HCT116 (cell line): Measurements from ENCODE around the gene RSRC1. TPM values are rescaled to one million over a fixed set of nuclear protein-coding genes. Genes with fewer than 3 reads are reported as not detected.

Experiments
- ATAC-seq: fragments of 200-7000 bp; cut with Tn5 transposase; 2 replicates; pipeline ENCODE4 v1.9.1; 2020; ENCODE audit warnings: mild to moderate bottlenecking, moderate library complexity
- BruUV-seq: library from RNA; stranded (reverse); fragments of 400-500 nt; replicated peaks from 2 replicates; lab custom pipeline; 2021; lab: Mats Ljungman, UMichigan
- CTCF ChIA-PET: fragments of 300-600 bp; sonication (Branson Sonifier 250); formaldehyde crosslinking; loops from one replicate; lab custom pipeline; 2021; ENCODE audit warnings: antibody characterized with exemption; lab: Charles Lee
- POLR2A ChIA-PET: fragments of 300-600, 350-600 bp; sonication (Branson Sonifier 250); formaldehyde crosslinking; loops from one replicate; lab custom pipeline; 2021; ENCODE audit warnings: antibody characterized with exemption; lab: Charles Lee
- RAD21 ChIA-PET, 2 experiments: fragments of 300-600 bp; sonication (Branson Sonifier 250); formaldehyde crosslinking; loops; one replicate each; lab custom pipeline; 2023; ENCODE audit warnings: low total read pairs in 2 of 2; ENCODE audit not compliant: uncharacterized antibody in 2 of 2, unreplicated experiment in 2 of 2, low non-redundant PET in 1 of 2; lab: Charles Lee
- DNase-seq: peaks from one replicate; pipeline ENCODE4 v3.0.0-alpha.2; 2010; ENCODE audit warnings: low read depth, low spot score
- H2AFZ ChIP-seq: fragments of 200-600 bp; shearing (Covaris generic), sonication (generic); 2 replicates; pipeline ENCODE4 v1.6.1; 2017; ENCODE audit warnings: low read depth, mixed run types, mixed read lengths, antibody characterized with exemption, low read length; ENCODE audit not compliant: poor library complexity, severe bottlenecking
- H3K27ac ChIP-seq: 2 replicates; pipeline ENCODE4 v1.5.1; 2012; ENCODE audit warnings: low read depth, low read length
- H3K27me3 ChIP-seq: fragments of 200-600 bp; sonication (generic); 2 replicates; pipeline ENCODE4 v1.6.1; 2016; ENCODE audit warnings: mixed run types, low read length, mixed read lengths; ENCODE audit not compliant: insufficient read depth
- H3K36me3 ChIP-seq, 2 experiments: fragments of 200-500 bp in 1 of 2; fragments of 200-600 bp in 1 of 2; sonication (Bioruptor generic) in 1 of 2; sonication (generic) in 1 of 2; 2 replicates each; pipeline versions ENCODE4 v1.5.1 to v1.6.1; 2014 to 2016; ENCODE audit warnings: low read length in 2 of 2, inconsistent platforms in 1 of 2, mixed read lengths in 1 of 2, mixed run types in 1 of 2; ENCODE audit not compliant: insufficient read depth in 2 of 2, control insufficient read depth in 1 of 2
- H3K4me1 ChIP-seq, 2 experiments: fragments of 200-600 bp in 1 of 2; sonication (generic) in 1 of 2; 2 replicates each; pipeline versions ENCODE4 v1.5.1 to v1.6.1; 2012 to 2017; ENCODE audit warnings: low read length in 2 of 2, inconsistent platforms in 1 of 2, mild to moderate bottlenecking in 1 of 2, mixed read lengths in 1 of 2, mixed run types in 1 of 2, moderate library complexity in 1 of 2; ENCODE audit not compliant: insufficient read depth in 2 of 2, control insufficient read depth in 1 of 2
- H3K4me2 ChIP-seq: fragments of 200-600 bp; sonication (generic); 2 replicates; pipeline ENCODE4 v1.6.1; 2017; ENCODE audit warnings: mixed run types, low read length, mixed read lengths
- H3K4me3 ChIP-seq, 2 experiments: fragments of 200-600 bp in 1 of 2; sonication (generic) in 1 of 2; replicated peaks in 1 of 2; 2 replicates each; pipeline ENCODE4 v1.5.1; 2011 to 2016; ENCODE audit warnings: low read length in 2 of 2, control low read depth in 1 of 2, low read depth in 1 of 2, mild to moderate bottlenecking in 1 of 2, mixed read lengths in 1 of 2, mixed run types in 1 of 2
- H3K79me2 ChIP-seq: fragments of 200-600 bp; sonication (generic); 2 replicates; pipeline ENCODE4 v1.6.1; 2017; ENCODE audit warnings: mild to moderate bottlenecking, mixed run types, low read length, moderate library complexity, mixed read lengths; ENCODE audit not compliant: insufficient read depth
- H3K9ac ChIP-seq: fragments of 200-600 bp; sonication (generic); 2 replicates; pipeline ENCODE4 v1.6.1; 2016; ENCODE audit warnings: low read length, mixed read lengths
- H3K9me2 ChIP-seq: fragments of 200-600 bp; sonication (generic), shearing (Covaris generic); 2 replicates; pipeline ENCODE4 v1.6.1; 2017; ENCODE audit warnings: mixed run types, mild to moderate bottlenecking, moderate library complexity; ENCODE audit not compliant: insufficient read depth
- H3K9me3 ChIP-seq, 2 experiments: fragments of 200-500 bp in 1 of 2; fragments of 200-600 bp in 1 of 2; sonication (Bioruptor generic) in 1 of 2; sonication (generic) in 1 of 2; 2 replicates each; pipeline ENCODE4 v1.6.1; 2014 to 2017; ENCODE audit warnings: low read length in 2 of 2, mixed read lengths in 2 of 2, inconsistent platforms in 1 of 2, low read depth in 1 of 2, mild to moderate bottlenecking in 1 of 2, mixed run types in 1 of 2, moderate library complexity in 1 of 2; ENCODE audit not compliant: control insufficient read depth in 1 of 2, insufficient read depth in 1 of 2
- H4K20me1 ChIP-seq: fragments of 200-600 bp; sonication (generic), shearing (Covaris generic); 2 replicates; pipeline ENCODE4 v1.6.1; 2017; ENCODE audit warnings: mixed run types, mild to moderate bottlenecking, moderate library complexity; ENCODE audit not compliant: insufficient read depth
- CEBPB ChIP-seq: IDR thresholded peaks from 2 replicates; pipeline ENCODE4 v1.6.1; 2012; ENCODE audit warnings: low read depth
- ELF1 ChIP-seq: IDR thresholded peaks from 2 replicates; pipeline ENCODE4 v1.6.1; 2012; ENCODE audit warnings: low read depth, borderline replicate concordance
- FOSL1 ChIP-seq: IDR thresholded peaks from 2 replicates; pipeline ENCODE4 v1.6.1; 2012; ENCODE audit warnings: low read depth
- POLR2AphosphoS5 ChIP-seq: IDR thresholded peaks from 2 replicates; pipeline ENCODE4 v1.6.1; 2011; ENCODE audit warnings: mild to moderate bottlenecking, low read depth, low read length, moderate library complexity
- REST ChIP-seq: IDR thresholded peaks from 2 replicates; pipeline ENCODE4 v1.6.1; 2012; ENCODE audit warnings: low read depth
- SIN3A ChIP-seq: IDR thresholded peaks from 2 replicates; pipeline ENCODE4 v1.6.1; 2012; ENCODE audit warnings: low read depth
- SP1 ChIP-seq: IDR thresholded peaks from 2 replicates; pipeline ENCODE4 v1.6.1; 2012; ENCODE audit warnings: low read depth
- TCF7L2 ChIP-seq: IDR thresholded peaks from 2 replicates; pipeline ENCODE4 v1.7.0; 2011; ENCODE audit warnings: borderline replicate concordance, inconsistent platforms; ENCODE audit not compliant: insufficient read depth, insufficient read length; ENCODE audit errors: extremely low read depth
- YY1 ChIP-seq: IDR thresholded peaks from 2 replicates; pipeline ENCODE4 v1.6.1; 2011; ENCODE audit warnings: low read length, low read depth, moderate library complexity, mild to moderate bottlenecking; ENCODE audit not compliant: insufficient replicate concordance; ENCODE audit errors: extremely low read depth
- intact Hi-C: fragments of 100-400 bp; cut with micrococcal nuclease; formaldehyde crosslinking; loops from 2 replicates; pipeline ENCODE4 v1.10.0; 2022
- total RNA-seq: library from RNA; stranded (reverse); gene quantifications from one replicate; pipeline ENCODE4 v1.2.1, GENCODE V29; 2021; ENCODE audit not compliant: unreplicated experiment
- TF ChIP-seq, protein P1 (sequence below): IDR thresholded peaks from 2 replicates; pipeline ENCODE4 v1.6.1; 2012

Gene RSRC1
- total RNA-seq, 1 experiment from 2014 or later, result 37.1 TPM

DNA sequence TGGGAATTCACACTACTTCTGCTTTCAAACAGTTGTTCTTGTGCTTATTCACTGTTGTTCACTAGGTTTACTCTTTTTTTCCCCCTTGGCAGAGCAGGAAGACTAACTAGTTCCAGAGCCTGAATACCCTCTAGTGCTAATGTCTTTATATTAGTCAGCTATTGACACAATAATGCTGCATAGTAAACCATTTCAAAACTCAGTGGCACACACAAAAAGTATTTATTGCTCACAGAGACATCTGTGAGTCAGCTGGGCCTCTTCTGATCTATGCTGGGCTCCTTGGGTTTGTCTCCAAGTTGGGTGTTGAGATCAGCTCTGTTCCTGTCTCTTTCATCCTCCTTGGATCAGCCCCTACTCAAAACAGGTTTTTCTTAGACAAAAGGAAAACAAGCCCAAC lies 51.1 kb downstream of the RSRC1 start (continued):
- no peak for TF ChIP-seq TCF7L2
- no peak; the same call in 1 of the 2 replicates for TF ChIP-seq POLR2AphosphoS5
- TF ChIP-seq, all 23 proteins: peak for 10

DNA sequence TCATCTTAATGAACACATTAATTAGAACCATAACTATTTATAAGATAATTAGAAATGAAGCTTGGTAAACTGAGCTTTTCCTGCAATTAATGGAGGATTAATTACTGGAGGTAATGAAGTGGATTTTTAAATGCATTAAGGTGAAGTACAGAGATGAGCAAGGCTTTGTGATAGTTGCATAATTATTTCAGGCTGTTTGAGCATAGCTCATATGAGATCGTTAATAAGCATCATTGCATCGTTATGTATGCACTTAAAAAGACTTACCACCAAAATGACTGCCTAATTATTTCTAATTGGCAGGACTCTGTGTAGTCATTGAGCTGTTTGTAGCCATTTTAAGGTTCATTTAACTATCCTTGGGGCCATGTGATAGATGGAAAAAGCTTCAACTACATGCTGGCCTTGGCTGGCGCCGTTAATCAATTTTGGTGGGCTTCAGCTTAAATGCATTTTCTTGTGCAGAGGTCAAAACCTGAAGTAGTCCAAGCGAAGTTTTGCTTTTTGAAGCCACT lies 55.3 kb downstream of the RSRC1 start:
- ATAC-seq, result no peak
- Histone ChIP-seq H4K20me1 (peaks cover 13% of the 10 kb centered on the region; the same call in 1 of the 2 replicates), H3K79me2 (0 out of 2 replicates have a peak, but pooled peaks cover 6% of the 10 kb centered on the region), H3K36me3 (no peaks in the 10 kb centered on the region), H3K27me3 (no peaks in the 10 kb centered on the region)
- no TSS peak for BruUV-seq
- intact Hi-C loops, result no loop called here
- POLR2A ChIA-PET, result interaction anchor here (0.6 kb wide), 1 partner anchor 180 kb away, joined by 3 read pairs; no protein-coding TSS in a partner anchor
- RAD21 ChIA-PET, result no interaction called here
- no peak for TF ChIP-seq SP1
- no peak for TF ChIP-seq POLR2AphosphoS5
- no peak for TF ChIP-seq FOSL1
- TF ChIP-seq CEBPB, result no peak
- TF ChIP-seq, all 23 proteins: peak for 0
- Histone ChIP-seq H3K27ac (no peak overlapping the region), H2AFZ (no peak overlapping the region), H3K9me3 (no peaks in the 10 kb centered on the region), H3K4me1 (peaks cover 32 to 62% of the 10 kb centered on the region in 2 experiments), H3K9ac (no peak overlapping the region), H3K4me2 (no peak overlapping the region), H3K9me2 (no peaks in the 10 kb centered on the region), H3K4me3 (no peak overlapping the region)
- CTCF ChIA-PET, result no interaction called here
- no peak for DNase-seq

GRCh38 chr3:158165730-158166129 lies 55.8 kb downstream of the RSRC1 start:
- Histone ChIP-seq H3K9me2 (no peaks in the 10 kb centered on the region), H3K4me2 (no peak overlapping the region), H3K4me1 (peaks cover 30 to 57% of the 10 kb centered on the region in 2 experiments), H3K27ac (no peak overlapping the region), H3K79me2 (0 out of 2 replicates have a peak, but pooled peaks cover 6% of the 10 kb centered on the region), H4K20me1 (peaks cover 13% of the 10 kb centered on the region; the same call in 1 of the 2 replicates), H3K27me3 (no peaks in the 10 kb centered on the region), H3K9ac (no peak overlapping the region), H3K9me3 (no peaks in the 10 kb centered on the region), H3K36me3 (no peaks in the 10 kb centered on the region), H3K4me3 (no peak overlapping the region), H2AFZ (no peak overlapping the region)
- ATAC-seq, result no peak
- POLR2A ChIA-PET, result interaction anchor here (0.6 kb wide), 1 partner anchor 179 kb away, joined by 3 read pairs; no protein-coding TSS in a partner anchor
- DNase-seq, result no peak
- BruUV-seq, result no TSS peak
- intact Hi-C loops, result no loop called here
- TF ChIP-seq SIN3A (no peak), ELF1 (no peak), REST (no peak), YY1 (no peak)
- TF ChIP-seq, protein P1, sequence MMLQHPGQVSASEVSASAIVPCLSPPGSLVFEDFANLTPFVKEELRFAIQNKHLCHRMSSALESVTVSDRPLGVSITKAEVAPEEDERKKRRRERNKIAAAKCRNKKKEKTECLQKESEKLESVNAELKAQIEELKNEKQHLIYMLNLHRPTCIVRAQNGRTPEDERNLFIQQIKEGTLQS, result no peak
- RAD21 ChIA-PET, result no interaction called here
- CTCF ChIA-PET, result no interaction called here
